Measurements from ENCODE around the gene CDC20B. TPM values are rescaled to one million over a fixed set of nuclear protein-coding genes. Genes with fewer than 3 reads are reported as not detected.

The CDC20B gene
- total and polyA plus RNA-seq, 4 donors = 0.28 TPM; not detected in 3

DNA sequence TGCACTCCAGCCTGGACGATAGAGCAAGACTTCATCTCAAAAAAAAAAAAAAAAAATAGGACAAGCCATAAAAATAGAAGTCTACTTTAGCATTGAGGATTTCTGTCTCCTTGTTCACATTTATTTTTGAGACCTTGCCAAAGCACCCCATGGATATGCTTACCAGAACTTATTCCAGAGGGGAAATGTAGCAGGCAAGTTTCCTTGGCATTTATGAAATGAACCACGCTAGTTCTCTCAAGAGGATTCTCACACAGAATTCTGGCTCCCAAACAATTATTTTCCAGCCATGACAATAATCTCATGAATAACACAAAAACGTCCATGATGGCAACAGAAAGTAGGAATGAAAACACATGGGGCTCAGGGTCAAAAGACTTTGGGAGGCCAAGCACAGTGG, 36.5 kb downstream of the CDC20B start (continued):
- TF ChIP-seq, protein P1, sequence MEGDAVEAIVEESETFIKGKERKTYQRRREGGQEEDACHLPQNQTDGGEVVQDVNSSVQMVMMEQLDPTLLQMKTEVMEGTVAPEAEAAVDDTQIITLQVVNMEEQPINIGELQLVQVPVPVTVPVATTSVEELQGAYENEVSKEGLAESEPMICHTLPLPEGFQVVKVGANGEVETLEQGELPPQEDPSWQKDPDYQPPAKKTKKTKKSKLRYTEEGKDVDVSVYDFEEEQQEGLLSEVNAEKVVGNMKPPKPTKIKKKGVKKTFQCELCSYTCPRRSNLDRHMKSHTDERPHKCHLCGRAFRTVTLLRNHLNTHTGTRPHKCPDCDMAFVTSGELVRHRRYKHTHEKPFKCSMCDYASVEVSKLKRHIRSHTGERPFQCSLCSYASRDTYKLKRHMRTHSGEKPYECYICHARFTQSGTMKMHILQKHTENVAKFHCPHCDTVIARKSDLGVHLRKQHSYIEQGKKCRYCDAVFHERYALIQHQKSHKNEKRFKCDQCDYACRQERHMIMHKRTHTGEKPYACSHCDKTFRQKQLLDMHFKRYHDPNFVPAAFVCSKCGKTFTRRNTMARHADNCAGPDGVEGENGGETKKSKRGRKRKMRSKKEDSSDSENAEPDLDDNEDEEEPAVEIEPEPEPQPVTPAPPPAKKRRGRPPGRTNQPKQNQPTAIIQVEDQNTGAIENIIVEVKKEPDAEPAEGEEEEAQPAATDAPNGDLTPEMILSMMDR (IDR thresholded peaks at IDR 0.05; ENCODE audit: low read depth, low read length, missing input control) = no peak
- TF ChIP-seq, protein P2, sequence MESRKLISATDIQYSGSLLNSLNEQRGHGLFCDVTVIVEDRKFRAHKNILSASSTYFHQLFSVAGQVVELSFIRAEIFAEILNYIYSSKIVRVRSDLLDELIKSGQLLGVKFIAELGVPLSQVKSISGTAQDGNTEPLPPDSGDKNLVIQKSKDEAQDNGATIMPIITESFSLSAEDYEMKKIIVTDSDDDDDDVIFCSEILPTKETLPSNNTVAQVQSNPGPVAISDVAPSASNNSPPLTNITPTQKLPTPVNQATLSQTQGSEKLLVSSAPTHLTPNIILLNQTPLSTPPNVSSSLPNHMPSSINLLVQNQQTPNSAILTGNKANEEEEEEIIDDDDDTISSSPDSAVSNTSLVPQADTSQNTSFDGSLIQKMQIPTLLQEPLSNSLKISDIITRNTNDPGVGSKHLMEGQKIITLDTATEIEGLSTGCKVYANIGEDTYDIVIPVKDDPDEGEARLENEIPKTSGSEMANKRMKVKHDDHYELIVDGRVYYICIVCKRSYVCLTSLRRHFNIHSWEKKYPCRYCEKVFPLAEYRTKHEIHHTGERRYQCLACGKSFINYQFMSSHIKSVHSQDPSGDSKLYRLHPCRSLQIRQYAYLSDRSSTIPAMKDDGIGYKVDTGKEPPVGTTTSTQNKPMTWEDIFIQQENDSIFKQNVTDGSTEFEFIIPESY (IDR thresholded peaks at IDR 0.05) = no peak
- TF ChIP-seq SP1 (IDR thresholded peaks at IDR 0.05) (no peak), GABPA (IDR thresholded peaks at IDR 0.05 in 1 of 2, conservative IDR thresholded peaks at IDR 0.05 in 1 of 2) (no peak), HNF4G (IDR thresholded peaks at IDR 0.05) (no peak), RAD21 (IDR thresholded peaks at IDR 0.05) (no peak)

DNA sequence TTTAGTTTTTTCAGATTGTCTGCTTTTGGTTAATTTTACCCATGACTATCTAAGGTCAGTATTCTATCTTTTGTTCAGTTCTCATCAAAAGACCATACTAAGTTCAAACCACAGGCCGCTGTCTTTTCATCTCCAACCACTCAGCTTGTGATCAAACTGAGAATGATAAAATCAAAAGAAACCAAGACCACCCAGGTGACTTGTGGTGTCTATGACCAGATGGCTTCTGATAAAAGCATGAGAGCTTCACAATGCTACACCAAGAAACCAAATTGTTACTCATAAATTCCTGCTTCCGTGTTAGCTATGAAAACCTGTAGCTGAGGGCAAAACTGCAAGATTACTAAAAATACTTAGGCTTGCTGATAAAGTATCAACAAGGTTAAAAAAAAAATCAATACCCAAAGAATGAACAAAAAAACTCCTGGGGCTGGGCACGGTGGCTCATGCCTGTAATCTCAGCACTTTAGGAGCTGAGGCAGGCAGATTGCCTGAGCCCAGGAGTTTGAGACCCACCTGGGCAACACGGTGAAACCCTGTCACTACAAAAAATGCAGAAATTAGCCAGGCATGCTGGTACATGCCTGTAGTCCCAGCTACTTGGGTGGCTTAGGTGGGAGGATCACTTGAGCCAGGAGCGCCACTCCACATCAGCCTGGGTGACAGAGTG, 38.8 kb downstream of the CDC20B start:
- Histone ChIP-seq H3K4me1 (ENCODE audit: control insufficient read depth in 4 of 4, insufficient read depth in 4 of 4, low read length in 3 of 4) (no peaks in the 10 kb centered on the region), H3K9ac (ENCODE audit: low read depth in 1 of 2, low read length in 2 of 2) (no peak overlapping the region), H3K4me3 (ENCODE audit: low read depth in 1 of 3, low read length in 3 of 3) (no peak overlapping the region), H3K27ac (ENCODE audit: low read depth in 1 of 2, low read length in 2 of 2) (no peak overlapping the region), H3K9me3 (ENCODE audit: control insufficient read depth in 4 of 4, low read length in 3 of 4) (no peaks in the 10 kb centered on the region), H3K36me3 (ENCODE audit: control insufficient read depth in 4 of 4, insufficient read depth in 3 of 4, low read depth in 1 of 4, low read length in 3 of 4) (no peaks in the 10 kb centered on the region), H3K27me3 (ENCODE audit: control insufficient read depth in 4 of 4, insufficient read depth in 4 of 4, low read length in 3 of 4) (no peaks in the 10 kb centered on the region)
- WGBS = 74% methylated on average over 5 of the region's 5 CpGs
- no peak for DNase-seq (ENCODE audit: low spot score)
- TF ChIP-seq FOXA2 (IDR thresholded peaks at IDR 0.05) (no peak), YY1 (IDR thresholded peaks at IDR 0.05) (no peak), HNF4G (IDR thresholded peaks at IDR 0.05) (no peak), RXRA (IDR thresholded peaks at IDR 0.05) (no peak), NR2F2 (IDR thresholded peaks at IDR 0.05) (no peak), FOXA1 (IDR thresholded peaks at IDR 0.05) (no peak), EGR1 (IDR thresholded peaks at IDR 0.05; ENCODE audit: low read depth in 2 of 2) (no peak)
- TF ChIP-seq, protein P2 (IDR thresholded peaks at IDR 0.05) = no peak
- TF ChIP-seq, protein P3, sequence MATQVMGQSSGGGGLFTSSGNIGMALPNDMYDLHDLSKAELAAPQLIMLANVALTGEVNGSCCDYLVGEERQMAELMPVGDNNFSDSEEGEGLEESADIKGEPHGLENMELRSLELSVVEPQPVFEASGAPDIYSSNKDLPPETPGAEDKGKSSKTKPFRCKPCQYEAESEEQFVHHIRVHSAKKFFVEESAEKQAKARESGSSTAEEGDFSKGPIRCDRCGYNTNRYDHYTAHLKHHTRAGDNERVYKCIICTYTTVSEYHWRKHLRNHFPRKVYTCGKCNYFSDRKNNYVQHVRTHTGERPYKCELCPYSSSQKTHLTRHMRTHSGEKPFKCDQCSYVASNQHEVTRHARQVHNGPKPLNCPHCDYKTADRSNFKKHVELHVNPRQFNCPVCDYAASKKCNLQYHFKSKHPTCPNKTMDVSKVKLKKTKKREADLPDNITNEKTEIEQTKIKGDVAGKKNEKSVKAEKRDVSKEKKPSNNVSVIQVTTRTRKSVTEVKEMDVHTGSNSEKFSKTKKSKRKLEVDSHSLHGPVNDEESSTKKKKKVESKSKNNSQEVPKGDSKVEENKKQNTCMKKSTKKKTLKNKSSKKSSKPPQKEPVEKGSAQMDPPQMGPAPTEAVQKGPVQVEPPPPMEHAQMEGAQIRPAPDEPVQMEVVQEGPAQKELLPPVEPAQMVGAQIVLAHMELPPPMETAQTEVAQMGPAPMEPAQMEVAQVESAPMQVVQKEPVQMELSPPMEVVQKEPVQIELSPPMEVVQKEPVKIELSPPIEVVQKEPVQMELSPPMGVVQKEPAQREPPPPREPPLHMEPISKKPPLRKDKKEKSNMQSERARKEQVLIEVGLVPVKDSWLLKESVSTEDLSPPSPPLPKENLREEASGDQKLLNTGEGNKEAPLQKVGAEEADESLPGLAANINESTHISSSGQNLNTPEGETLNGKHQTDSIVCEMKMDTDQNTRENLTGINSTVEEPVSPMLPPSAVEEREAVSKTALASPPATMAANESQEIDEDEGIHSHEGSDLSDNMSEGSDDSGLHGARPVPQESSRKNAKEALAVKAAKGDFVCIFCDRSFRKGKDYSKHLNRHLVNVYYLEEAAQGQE (IDR thresholded peaks at IDR 0.05) = no peak
- TF ChIP-seq, protein P4, sequence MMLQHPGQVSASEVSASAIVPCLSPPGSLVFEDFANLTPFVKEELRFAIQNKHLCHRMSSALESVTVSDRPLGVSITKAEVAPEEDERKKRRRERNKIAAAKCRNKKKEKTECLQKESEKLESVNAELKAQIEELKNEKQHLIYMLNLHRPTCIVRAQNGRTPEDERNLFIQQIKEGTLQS (IDR thresholded peaks at IDR 0.05) = no peak
- TF ChIP-seq, protein P5, sequence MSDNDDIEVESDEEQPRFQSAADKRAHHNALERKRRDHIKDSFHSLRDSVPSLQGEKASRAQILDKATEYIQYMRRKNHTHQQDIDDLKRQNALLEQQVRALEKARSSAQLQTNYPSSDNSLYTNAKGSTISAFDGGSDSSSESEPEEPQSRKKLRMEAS (IDR thresholded peaks at IDR 0.05) = no peak

Data from liver (tissue), 9 donors.